ENCODE measurements around the gene B4GALT6. TPM values are rescaled to one million over a fixed set of nuclear protein-coding genes. Genes with fewer than 3 reads are reported as not detected.

B4GALT6 gene
- total RNA-seq, 6 donors from 2014 or later, result 0.55 to 3.4 (median 1.8) TPM; not detected in 1

Other genes starting within 250 kb of the B4GALT6 start
- not detected for gene DSG3, start 236.8 kb downstream of the B4GALT6 start, total RNA-seq
- 10 to 100 TPM in 4 of 6 donors, 1 to 10 TPM in 2; 5.2 to 55.4 (median 26.8) TPM for gene DSG2, start 186.4 kb downstream of the B4GALT6 start, total RNA-seq
- 1 to 10 TPM in 1 of 6 donors, under 1 TPM in 1, not detected in 4; 0.86 to 2.4 TPM for gene TTR, start 92.7 kb downstream of the B4GALT6 start, total RNA-seq
- gene SLC25A52, start 76.3 kb upstream of the B4GALT6 start, total RNA-seq, result not detected

Data from upper lobe of left lung (tissue), 6 donors.